Effector memory CD4-positive, alpha-beta T cell (primary cell): Measurements from ENCODE around the gene MSI2.

ENCODE experiments used
- DNase-seq, 3 donors: peaks; one replicate each; pipeline ENCODE4 v3.0.0-alpha.2; 2020
- H3K27ac ChIP-seq: 2 replicates; pipeline ENCODE4 v1.7.0; 2013; ENCODE audit warnings: mild to moderate bottlenecking, low read length, moderate library complexity; ENCODE audit not compliant: insufficient read depth, poor library complexity, severe bottlenecking
- H3K27me3 ChIP-seq: replicated peaks from 2 replicates; pipeline ENCODE4 v1.7.0; 2013; ENCODE audit warnings: mild to moderate bottlenecking, low read length; ENCODE audit not compliant: insufficient read depth, control insufficient read depth, poor library complexity, severe bottlenecking
- H3K36me3 ChIP-seq: 2 replicates; pipeline ENCODE4 v1.7.0; 2013; ENCODE audit warnings: mild to moderate bottlenecking, low read length, moderate library complexity; ENCODE audit not compliant: control insufficient read depth, insufficient read depth
- H3K4me1 ChIP-seq: 2 replicates; pipeline ENCODE4 v1.7.0; 2013; ENCODE audit warnings: low read length, mild to moderate bottlenecking; ENCODE audit not compliant: control insufficient read depth, insufficient read depth, poor library complexity, severe bottlenecking
- H3K4me3 ChIP-seq: 2 replicates; pipeline ENCODE4 v1.7.0; 2013; ENCODE audit warnings: low read length, low read depth, mild to moderate bottlenecking; ENCODE audit not compliant: insufficient read depth, poor library complexity, severe bottlenecking
- H3K9me3 ChIP-seq: 2 replicates; pipeline ENCODE4 v1.7.0; 2013; ENCODE audit warnings: mild to moderate bottlenecking, low read length, moderate library complexity; ENCODE audit not compliant: control insufficient read depth

MSI2 gene

GRCh38 chr17:57311281-57312216, 55.2 kb downstream of the MSI2 start:
- Histone ChIP-seq H3K9me3 (no peaks in the 10 kb centered on the region), H3K27me3 (no peaks in the 10 kb centered on the region), H3K4me3 (no peak overlapping the region), H3K4me1 (no peaks in the 10 kb centered on the region), H3K27ac (no peak overlapping the region), H3K36me3 (peaks cover 6% of the 10 kb centered on the region)
- DNase-seq: no peak

- H3K9me3 ChIP-seq: no peaks in the 10 kb centered on the region
- no peak overlapping the region for H3K27ac ChIP-seq
- no peaks in the 10 kb centered on the region for H3K27me3 ChIP-seq
- H3K4me3 ChIP-seq: no peak overlapping the region
- H3K36me3 ChIP-seq: peaks cover 6% of the 10 kb centered on the region
- no peaks in the 10 kb centered on the region for H3K4me1 ChIP-seq
- no peak for DNase-seq
Measured at GRCh38 chr17:57312242-57312641, 55.9 kb downstream of the MSI2 start.

- Histone ChIP-seq H3K27ac (no peak overlapping the region), H3K9me3 (no peaks in the 10 kb centered on the region), H3K36me3 (peaks cover 6% of the 10 kb centered on the region), H3K4me1 (no peaks in the 10 kb centered on the region), H3K4me3 (no peak overlapping the region), H3K27me3 (no peaks in the 10 kb centered on the region)
- no peak for DNase-seq
Measured at GRCh38 chr17:57313097-57313835, 56.9 kb downstream of the MSI2 start.

- H3K27ac ChIP-seq: no peak overlapping the region
- no peaks in the 10 kb centered on the region for H3K27me3 ChIP-seq
- no peak for DNase-seq
- H3K4me3 ChIP-seq: no peak overlapping the region
- H3K4me1 ChIP-seq: no peaks in the 10 kb centered on the region
- no peaks in the 10 kb centered on the region for H3K36me3 ChIP-seq
- H3K9me3 ChIP-seq: no peaks in the 10 kb centered on the region
Measured at GRCh38 chr17:57315061-57316015, 59.0 kb downstream of the MSI2 start.

GRCh38 chr17:57316361-57316760, 60.0 kb downstream of the MSI2 start:
- no peak overlapping the region for H3K4me3 ChIP-seq
- H3K27me3 ChIP-seq: no peaks in the 10 kb centered on the region
- no peak for DNase-seq
- H3K4me1 ChIP-seq: no peaks in the 10 kb centered on the region
- no peaks in the 10 kb centered on the region for H3K9me3 ChIP-seq
- H3K36me3 ChIP-seq: no peaks in the 10 kb centered on the region
- no peak overlapping the region for H3K27ac ChIP-seq

GRCh38 chr17:57317079-57317478, 60.8 kb downstream of the MSI2 start:
- Histone ChIP-seq H3K9me3 (no peaks in the 10 kb centered on the region), H3K4me1 (no peaks in the 10 kb centered on the region), H3K27me3 (no peaks in the 10 kb centered on the region), H3K4me3 (no peak overlapping the region), H3K27ac (no peak overlapping the region), H3K36me3 (no peaks in the 10 kb centered on the region)
- DNase-seq: no peak

- Histone ChIP-seq H3K9me3 (no peaks in the 10 kb centered on the region), H3K27me3 (no peaks in the 10 kb centered on the region), H3K36me3 (peaks cover 7% of the 10 kb centered on the region), H3K27ac (no peak overlapping the region), H3K4me1 (no peaks in the 10 kb centered on the region), H3K4me3 (no peak overlapping the region)
- no peak for DNase-seq
Measured at GRCh38 chr17:57318913-57319312, 62.6 kb downstream of the MSI2 start.

- Histone ChIP-seq H3K27ac (no peak overlapping the region), H3K36me3 (peaks cover 9% of the 10 kb centered on the region), H3K4me1 (no peaks in the 10 kb centered on the region), H3K27me3 (no peaks in the 10 kb centered on the region), H3K9me3 (no peaks in the 10 kb centered on the region), H3K4me3 (no peak overlapping the region)
- DNase-seq: no peak
Measured at GRCh38 chr17:57319806-57320205, 63.5 kb downstream of the MSI2 start.

- no peak for DNase-seq
- Histone ChIP-seq H3K27me3 (no peaks in the 10 kb centered on the region), H3K9me3 (no peaks in the 10 kb centered on the region), H3K27ac (no peak overlapping the region), H3K4me3 (no peak overlapping the region), H3K36me3 (peaks cover 9% of the 10 kb centered on the region), H3K4me1 (no peaks in the 10 kb centered on the region)
Measured at GRCh38 chr17:57323391-57323790, 67.1 kb downstream of the MSI2 start.
